Measurements from ENCODE around the gene ABCC4. TPM values are rescaled to one million over a fixed set of nuclear protein-coding genes. Genes with fewer than 3 reads are reported as not detected.

The ABCC4 gene
- total RNA-seq, 1 donor from 2014 or later = 13.3 TPM

DNA sequence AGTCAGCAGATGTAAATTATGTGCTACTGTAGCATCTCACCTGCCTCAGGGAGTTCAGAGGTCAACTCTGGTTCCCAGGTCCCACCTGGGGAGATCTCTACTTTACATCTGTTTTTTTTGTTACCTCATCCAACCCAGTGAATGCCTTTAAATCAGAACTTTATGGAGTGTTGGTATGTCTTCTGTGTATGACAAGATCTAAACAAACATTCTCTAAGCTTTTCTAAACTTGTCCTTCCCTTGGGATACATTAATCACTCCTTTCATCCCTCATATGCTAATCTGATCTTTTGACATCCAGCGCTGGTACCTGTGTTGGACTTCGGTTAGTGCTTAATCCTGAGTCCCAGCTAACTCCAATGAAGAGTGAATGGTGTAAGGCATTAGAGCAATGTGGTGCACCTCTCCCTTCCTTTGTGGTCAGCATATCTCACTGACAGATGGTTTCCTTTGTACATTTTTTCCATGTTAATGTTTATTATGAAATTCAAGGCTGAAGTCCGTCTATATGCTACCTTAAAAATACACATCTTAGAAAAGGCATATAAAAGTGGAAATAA, 213.4 kb downstream of the ABCC4 start:
- Histone ChIP-seq H3K4me1 (no peaks in the 10 kb centered on the region), H3K4me3 (no peak overlapping the region), H3K36me3 (no peaks in the 10 kb centered on the region), H3K27me3 (no peaks in the 10 kb centered on the region), H3K9me3 (no peaks in the 10 kb centered on the region), H3K27ac (no peak overlapping the region)
- intact Hi-C loops (cut with DNase I) = no loop called here
- no peak for DNase-seq (ENCODE audit: extremely low spot score in 2 of 2)
- TF ChIP-seq POLR2A (IDR thresholded peaks at IDR 0.05) = no peak
- TF ChIP-seq POLR2AphosphoS5 (IDR thresholded peaks at IDR 0.05; ENCODE audit: insufficient read depth in 1 of 2, low read depth in 1 of 2) = no peak
- no peak for TF ChIP-seq CTCF (IDR thresholded peaks at IDR 0.05)

- no peak for TF ChIP-seq POLR2AphosphoS5 (IDR thresholded peaks at IDR 0.05; ENCODE audit: insufficient read depth in 1 of 2, low read depth in 1 of 2)
- TF ChIP-seq CTCF (IDR thresholded peaks at IDR 0.05) = no peak
- TF ChIP-seq POLR2A (IDR thresholded peaks at IDR 0.05) = no peak
- Histone ChIP-seq H3K4me1 (no peaks in the 10 kb centered on the region), H3K9me3 (no peaks in the 10 kb centered on the region), H3K36me3 (no peaks in the 10 kb centered on the region), H3K27ac (no peak overlapping the region), H3K27me3 (no peaks in the 10 kb centered on the region), H3K4me3 (no peak overlapping the region)
- no peak for DNase-seq (ENCODE audit: extremely low spot score in 2 of 2)
- intact Hi-C loops (cut with DNase I) = no loop called here
Measured at GRCh38 chr13:95086761-95087160, 214.5 kb downstream of the ABCC4 start.

DNA sequence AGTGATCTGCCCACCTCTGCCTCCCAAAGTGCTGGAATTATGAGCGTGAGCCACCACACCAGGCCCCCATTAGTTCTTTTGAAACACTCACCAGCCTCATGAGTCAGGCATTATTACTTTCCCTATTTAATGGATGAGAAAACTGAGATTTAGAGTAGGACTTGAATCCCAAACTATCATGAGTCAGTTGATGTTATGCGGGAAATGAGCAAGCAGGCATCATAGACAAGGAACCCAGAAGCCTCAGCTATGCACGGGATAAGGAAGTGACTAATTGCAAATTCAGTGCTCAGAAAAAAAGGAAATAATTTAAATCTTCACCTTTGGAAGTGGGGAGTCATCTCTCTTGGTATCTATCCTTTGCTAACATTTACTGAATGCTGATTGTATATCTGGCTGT, 217.5 kb downstream of the ABCC4 start:
- Histone ChIP-seq H3K27me3 (no peaks in the 10 kb centered on the region), H3K27ac (no peak overlapping the region), H3K4me1 (no peaks in the 10 kb centered on the region), H3K9me3 (no peaks in the 10 kb centered on the region), H3K4me3 (no peak overlapping the region), H3K36me3 (no peaks in the 10 kb centered on the region)
- intact Hi-C loops (cut with DNase I) = no loop called here
- no peak for DNase-seq (ENCODE audit: extremely low spot score in 2 of 2)
- TF ChIP-seq POLR2A (IDR thresholded peaks at IDR 0.05) = no peak
- no peak for TF ChIP-seq CTCF (IDR thresholded peaks at IDR 0.05)
- TF ChIP-seq POLR2AphosphoS5 (IDR thresholded peaks at IDR 0.05; ENCODE audit: insufficient read depth in 1 of 2, low read depth in 1 of 2) = no peak

GRCh38 chr13:95083066-95083465, 218.2 kb downstream of the ABCC4 start:
- TF ChIP-seq POLR2A (IDR thresholded peaks at IDR 0.05) (no peak), CTCF (IDR thresholded peaks at IDR 0.05) (no peak), POLR2AphosphoS5 (IDR thresholded peaks at IDR 0.05; ENCODE audit: insufficient read depth in 1 of 2, low read depth in 1 of 2) (no peak)
- H3K27ac ChIP-seq = no peak overlapping the region
- H3K4me1 ChIP-seq = no peaks in the 10 kb centered on the region
- no peaks in the 10 kb centered on the region for H3K9me3 ChIP-seq
- no peak for DNase-seq (ENCODE audit: extremely low spot score in 2 of 2)
- H3K36me3 ChIP-seq = no peaks in the 10 kb centered on the region
- intact Hi-C loops (cut with DNase I) = no loop called here
- no peaks in the 10 kb centered on the region for H3K27me3 ChIP-seq
- no peak overlapping the region for H3K4me3 ChIP-seq

DNA sequence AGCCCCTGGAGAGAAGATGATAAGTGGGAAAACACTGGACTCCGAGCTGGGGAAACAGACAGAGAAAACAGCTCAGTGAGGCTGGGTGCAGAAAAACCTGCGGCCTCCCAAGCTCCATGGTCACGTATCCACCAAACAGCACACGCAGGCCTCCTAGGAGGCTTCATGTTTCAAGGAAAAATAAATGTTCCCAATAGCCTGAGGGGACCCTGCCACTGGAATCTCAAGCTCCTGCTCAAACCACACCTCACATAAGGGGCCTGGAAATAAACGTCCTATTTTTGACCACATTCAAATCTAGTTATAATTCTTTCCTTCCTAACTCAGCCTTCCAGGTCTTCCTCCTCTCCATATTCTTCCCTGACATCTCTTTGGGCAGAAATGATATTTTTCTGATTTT, 225.7 kb downstream of the ABCC4 start:
- intact Hi-C loops (cut with DNase I) = no loop called here
- TF ChIP-seq POLR2AphosphoS5 (IDR thresholded peaks at IDR 0.05; ENCODE audit: insufficient read depth in 1 of 2, low read depth in 1 of 2) = no peak
- TF ChIP-seq CTCF (IDR thresholded peaks at IDR 0.05) = no peak
- TF ChIP-seq POLR2A (IDR thresholded peaks at IDR 0.05) = no peak
- H3K36me3 ChIP-seq = no peaks in the 10 kb centered on the region

More for the DNA sequence above, 225.7 kb downstream of the ABCC4 start:
- Histone ChIP-seq H3K4me3 (no peak overlapping the region), H3K27ac (no peak overlapping the region), H3K4me1 (no peaks in the 10 kb centered on the region), H3K9me3 (no peaks in the 10 kb centered on the region), H3K27me3 (no peaks in the 10 kb centered on the region)
- no peak for DNase-seq (ENCODE audit: extremely low spot score in 2 of 2)

Measured in vagina (tissue), 2 donors.